Ovary (tissue), 3 donors: ENCODE results near the gene ATP6V0B.

Experiments
- CTCF ChIP-seq, 3 donors: fragments of 450-650 bp in 2 of 3; fragments of 200-600 bp in 1 of 3; IDR thresholded peaks; one replicate each; pipeline versions ENCODE4 v1.5.1 to v1.8.0; 2016 to 2022; ENCODE audit warnings: antibody characterized with exemption in 3 of 3, mild to moderate bottlenecking in 1 of 3
- EP300 ChIP-seq: sonication (generic); formaldehyde crosslinking; IDR thresholded peaks from one replicate; pipeline ENCODE4 v1.6.1; 2017; ENCODE audit warnings: antibody characterized with exemption
- donor health status: DM: no; HTN: no; CAD: no.

- TF ChIP-seq EP300: no peak
- no peak for TF ChIP-seq CTCF (IDR thresholded peaks at IDR 0.05)
These were observed 43.8 kb upstream of the ATP6V0B start for GRCh38 chr1:43930949-43931275.
